NCI-H1417 treated with DMSO at 0.1 percent for 48 hours (cell line): ENCODE measurements around the gene HNRNPM.

ENCODE experiments used
- DNase-seq: peaks from one replicate; lab custom pipeline; 2025; lab: John Stamatoyannopoulos, UW

HNRNPM gene

GRCh38 chr19:8460516-8461298 lies 15.9 kb downstream of the HNRNPM start:
- DNase-seq: no peak

- no peak for DNase-seq
Measured at GRCh38 chr19:8461376-8461775, 16.6 kb downstream of the HNRNPM start.

GRCh38 chr19:8461891-8462290 lies 17.1 kb downstream of the HNRNPM start:
- no peak for DNase-seq

GRCh38 chr19:8462571-8462970 lies 17.8 kb downstream of the HNRNPM start:
- DNase-seq: no peak

- no peak for DNase-seq
Measured at GRCh38 chr19:8463365-8463764, 18.6 kb downstream of the HNRNPM start.

- DNase-seq: no peak
Measured at GRCh38 chr19:8466018-8466417, 21.2 kb downstream of the HNRNPM start.

GRCh38 chr19:8468124-8468523 lies 23.3 kb downstream of the HNRNPM start:
- no peak for DNase-seq

- no peak for DNase-seq
Measured at GRCh38 chr19:8468761-8469373, 24.1 kb downstream of the HNRNPM start.

- DNase-seq: no peak
Measured at GRCh38 chr19:8469613-8470368, 25.0 kb downstream of the HNRNPM start.

- DNase-seq: no peak
Measured at GRCh38 chr19:8473648-8474476, 29.1 kb downstream of the HNRNPM start.

- DNase-seq: no peak
Measured at GRCh38 chr19:8475005-8475404, 30.2 kb downstream of the HNRNPM start.

- DNase-seq: no peak
Measured at GRCh38 chr19:8476524-8476923, 31.7 kb downstream of the HNRNPM start.

GRCh38 chr19:8477889-8478288 lies 33.1 kb downstream of the HNRNPM start:
- no peak for DNase-seq

- DNase-seq: no peak
Measured at GRCh38 chr19:8478598-8478997, 33.8 kb downstream of the HNRNPM start.

- DNase-seq: no peak
Measured at GRCh38 chr19:8481201-8481600, 36.4 kb downstream of the HNRNPM start.

- DNase-seq: no peak
Measured at GRCh38 chr19:8481616-8482015, 36.8 kb downstream of the HNRNPM start.

GRCh38 chr19:8482696-8483095 lies 37.9 kb downstream of the HNRNPM start:
- DNase-seq: no peak

- no peak for DNase-seq
Measured at GRCh38 chr19:8483165-8483564, 38.4 kb downstream of the HNRNPM start.

- no peak for DNase-seq
Measured at GRCh38 chr19:8484331-8484894, 39.6 kb downstream of the HNRNPM start.

GRCh38 chr19:8485561-8486371 lies 41.0 kb downstream of the HNRNPM start:
- DNase-seq: no peak

GRCh38 chr19:8486661-8487136 lies 41.9 kb downstream of the HNRNPM start:
- DNase-seq: no peak
